ENCODE data around the gene ALAS2.
A peak's percentile ranks its signal among the peaks of the same experiment; 100 is the strongest.
"Not testable (repeated sequence)": the region's sequence is repeated elsewhere in the genome, so short reads cannot be mapped to it uniquely, and the experiment has no call there.

Gene ALAS2

GRCh38 chrX:55005256-55005655 is 25.5 kb downstream of the ALAS2 start:
- no peak for DNase-seq (ENCODE audit: low spot score)

GRCh38 chrX:55004231-55004630 is 26.5 kb downstream of the ALAS2 start:
- DNase-seq (ENCODE audit: low spot score), result no peak

- peak; percentile 90 for DNase-seq (ENCODE audit: low spot score)
Observed at GRCh38 chrX:54999717-55000598, 30.8 kb downstream of the ALAS2 start, which contains the start of gene APEX2. Gene APEX2, plus strand, starts transcription at chrX:55000363. Its CDS starts 60 bp downstream, at chrX:55000423.

- DNase-seq (ENCODE audit: low spot score), result no peak
Observed at GRCh38 chrX:54995621-54996020, 35.2 kb downstream of the ALAS2 start.

- DNase-seq (ENCODE audit: low spot score), result no peak
Observed at GRCh38 chrX:54994668-54995351, 36.0 kb downstream of the ALAS2 start.

GRCh38 chrX:54994099-54994498 is 36.7 kb downstream of the ALAS2 start, which contains the start of gene PFKFB1:
Gene PFKFB1, minus strand, starts transcription at chrX:54994188. Its CDS starts 181 bp downstream, at chrX:54994007.
- no peak for DNase-seq (ENCODE audit: low spot score)

GRCh38 chrX:54992911-54993622 is 37.7 kb downstream of the ALAS2 start:
- DNase-seq (ENCODE audit: low spot score), result no peak

- no peak for DNase-seq (ENCODE audit: low spot score)
Observed at GRCh38 chrX:54991706-54992105, 39.1 kb downstream of the ALAS2 start.

- DNase-seq (ENCODE audit: low spot score), result not testable (repeated sequence)
Observed at GRCh38 chrX:54983306-54983705, 47.5 kb downstream of the ALAS2 start.

- DNase-seq (ENCODE audit: low spot score), result no peak
Observed at GRCh38 chrX:54980334-54980733, 50.4 kb downstream of the ALAS2 start.

- no peak for DNase-seq (ENCODE audit: low spot score)
Observed at GRCh38 chrX:54979432-54979831, 51.3 kb downstream of the ALAS2 start.

GRCh38 chrX:54978448-54978847 is 52.3 kb downstream of the ALAS2 start:
- no peak for DNase-seq (ENCODE audit: low spot score)

GRCh38 chrX:54977387-54977786 is 53.4 kb downstream of the ALAS2 start:
- no peak for DNase-seq (ENCODE audit: low spot score)

GRCh38 chrX:54964766-54965497 is 65.8 kb downstream of the ALAS2 start:
- DNase-seq (ENCODE audit: low spot score), result no peak

GRCh38 chrX:54961750-54962149 is 69.0 kb downstream of the ALAS2 start:
- no peak for DNase-seq (ENCODE audit: low spot score)

Measured in GM03348 (cell line).